Esophagus muscularis mucosa (tissue), 4 donors: ENCODE results near the gene ACIN1.

Source experiments
- CTCF ChIP-seq, 3 experiments: fragments of 200-600 bp in 2 of 3; fragments of 450-650 bp in 1 of 3; sonication (generic) in 2 of 3; IDR thresholded peaks; one replicate each; pipeline ENCODE4 v1.5.1; 2017 to 2019; ENCODE audit warnings: antibody characterized with exemption in 3 of 3, mild to moderate bottlenecking in 2 of 3, moderate library complexity in 1 of 3
- EP300 ChIP-seq: sonication (generic); formaldehyde crosslinking; IDR thresholded peaks from one replicate; pipeline ENCODE4 v1.6.1; 2017; ENCODE audit warnings: antibody characterized with exemption
- POLR2A ChIP-seq: fragments of 450-650 bp; IDR thresholded peaks from one replicate; pipeline ENCODE4 v1.6.1; 2017; ENCODE audit warnings: antibody characterized with exemption, moderate library complexity, mild to moderate bottlenecking, low read depth
- POLR2AphosphoS5 ChIP-seq, 2 donors: sonication (generic); formaldehyde crosslinking; IDR thresholded peaks; one replicate each; pipeline ENCODE4 v1.6.1; 2017; ENCODE audit warnings: antibody characterized with exemption in 2 of 2

GRCh38 chr14:23093104-23093503, 1.8 kb downstream of the ACIN1 start:
- TF ChIP-seq CTCF (IDR thresholded peaks at IDR 0.05): no peak
- TF ChIP-seq EP300: no peak
- no peak for TF ChIP-seq POLR2AphosphoS5 (IDR thresholded peaks at IDR 0.05)
- TF ChIP-seq POLR2A: no peak
